ENCODE results near the gene SDHA.
"Not testable (repeated sequence)": the region's sequence is repeated elsewhere in the genome, so short reads cannot be mapped to it uniquely, and the experiment has no call there.

Gene SDHA

DNA sequence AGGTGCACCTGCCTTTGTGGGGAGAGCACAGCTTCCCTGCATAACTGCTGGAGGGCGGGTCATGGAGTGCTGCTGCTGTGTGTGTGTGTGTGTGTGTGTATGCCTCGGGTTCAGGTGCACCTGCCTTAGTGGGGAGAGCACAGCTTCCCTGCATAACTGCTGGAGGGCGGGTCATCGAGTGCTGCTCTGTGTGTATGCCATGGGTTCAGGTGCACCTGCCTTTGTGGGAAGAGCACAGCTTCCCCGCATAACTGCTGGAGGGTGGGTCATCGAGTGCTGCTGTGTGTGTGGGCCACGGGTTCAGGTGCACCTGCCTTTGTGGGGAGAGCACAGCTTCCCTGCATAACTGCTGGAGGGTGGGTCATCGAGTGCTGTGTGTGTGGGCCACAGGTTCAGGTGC lies 84.3 kb downstream of the SDHA start:
- not testable (repeated sequence) for DNase-seq

DNA sequence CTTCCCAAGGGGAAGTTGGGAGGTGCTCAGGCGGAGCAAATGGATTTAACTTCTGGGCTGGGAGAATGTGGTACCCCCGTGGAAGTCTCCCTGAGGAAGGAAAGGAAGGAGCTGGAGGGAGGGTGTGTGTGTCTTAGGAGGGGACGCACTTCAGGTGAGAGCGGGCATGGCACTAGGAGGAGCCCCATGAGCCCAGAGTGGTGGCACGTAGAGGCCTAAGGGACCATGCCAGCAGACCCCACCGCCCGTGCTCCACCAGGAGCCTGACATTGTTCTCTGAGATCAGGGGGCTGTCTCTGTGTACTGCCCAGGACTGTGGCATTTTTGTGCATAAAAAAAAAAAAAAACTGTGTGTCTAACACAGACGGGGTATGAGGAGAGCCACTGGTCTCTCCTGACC lies 84.8 kb downstream of the SDHA start:
- no peak for DNase-seq

DNA sequence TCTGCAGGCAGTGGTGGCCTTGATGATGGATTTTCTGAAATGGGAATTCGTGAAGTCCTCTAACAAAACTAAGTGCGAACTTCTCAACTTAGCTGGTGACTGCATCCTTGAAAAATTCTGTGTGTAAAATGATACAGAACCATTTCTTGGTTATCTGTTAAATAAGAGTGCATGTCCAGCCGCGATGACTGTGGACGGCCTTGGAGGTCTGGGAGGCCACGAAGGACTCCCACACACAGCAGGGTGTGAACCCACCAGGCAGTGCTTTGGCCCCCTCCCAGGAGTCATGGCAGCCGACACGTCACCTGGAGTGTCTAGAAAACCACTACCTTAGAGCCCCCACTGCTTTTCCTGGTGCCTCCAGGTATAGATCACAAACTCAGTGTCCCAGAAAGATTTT lies 85.6 kb downstream of the SDHA start:
- not testable (repeated sequence) for DNase-seq

DNA sequence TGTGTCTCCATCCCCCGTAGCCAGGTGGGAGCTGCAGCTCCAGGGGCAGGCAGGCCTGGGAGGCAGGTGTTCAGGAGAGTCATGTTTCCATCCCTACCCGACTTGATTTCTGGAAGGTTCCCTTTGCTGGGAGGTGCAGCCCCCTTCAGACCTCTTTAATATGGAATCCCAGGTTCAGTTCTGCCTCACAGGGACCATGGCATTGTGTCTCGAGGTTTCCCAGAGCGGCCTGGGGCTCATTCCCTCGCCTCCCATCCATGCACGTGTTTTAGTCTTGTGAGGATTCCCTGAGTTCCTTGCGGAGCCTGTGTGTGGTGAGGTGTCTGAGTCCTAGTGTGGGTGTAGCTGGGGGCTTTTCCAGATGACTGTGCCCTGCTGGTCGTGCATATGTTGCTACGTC lies 86.9 kb downstream of the SDHA start:
- no peak for DNase-seq

DNA sequence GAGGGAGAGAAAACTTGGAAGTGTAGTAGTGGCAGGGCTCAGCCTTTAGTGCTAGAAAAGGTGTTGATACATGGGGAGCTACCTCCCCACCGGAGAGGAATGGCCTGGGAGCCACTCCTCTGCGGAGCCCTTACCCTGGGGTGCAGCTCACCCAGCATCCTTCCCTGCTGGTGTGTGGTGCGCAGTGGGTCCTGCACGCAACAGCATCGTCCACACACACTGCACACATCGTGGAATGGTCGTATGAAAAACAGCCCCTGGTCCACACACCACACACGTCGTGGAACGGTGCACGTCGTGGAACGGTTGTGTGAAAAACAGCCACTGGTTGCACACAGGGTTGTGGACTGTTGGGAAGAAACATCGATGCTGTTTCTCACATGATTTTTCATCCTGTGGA lies 87.3 kb downstream of the SDHA start:
- DNase-seq: no peak

DNA sequence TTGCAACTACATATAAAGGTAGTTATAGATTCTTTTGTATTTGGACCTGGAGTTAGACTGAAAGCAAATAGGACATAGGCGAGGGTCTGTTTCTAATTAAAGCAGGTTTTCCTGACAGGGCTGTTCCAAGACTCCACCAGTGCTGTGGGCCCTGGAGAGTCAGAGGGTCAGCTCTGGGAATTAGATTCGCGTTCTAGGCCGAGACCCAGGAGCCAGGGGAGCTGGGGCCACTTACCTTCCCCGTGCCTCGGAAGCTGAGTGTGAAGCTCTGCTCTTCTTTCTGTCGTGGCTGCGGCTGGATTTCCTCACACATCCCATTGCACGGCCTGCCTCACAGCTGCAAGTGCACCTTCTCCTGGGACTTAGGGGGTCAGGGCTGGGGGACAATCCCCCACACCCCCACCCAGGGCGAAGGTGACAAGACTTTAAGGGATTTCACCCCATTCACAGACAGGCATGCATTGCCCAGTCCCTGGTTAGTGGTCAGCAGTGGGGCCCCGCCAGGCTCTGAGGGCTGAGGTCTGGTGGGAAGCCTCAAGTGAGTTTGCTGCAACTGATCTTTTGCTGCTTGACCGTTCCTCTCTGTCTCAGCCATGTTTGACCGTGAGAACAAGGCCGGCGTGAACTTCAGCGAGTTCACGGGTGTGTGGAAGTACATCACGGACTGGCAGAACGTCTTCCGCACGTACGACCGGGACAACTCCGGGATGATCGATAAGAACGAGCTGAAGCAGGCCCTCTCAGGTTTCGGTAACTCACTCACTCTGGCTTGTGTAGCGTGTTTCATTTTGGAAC lies 88.1 kb downstream of the SDHA start:
- no peak for DNase-seq
